ENCODE results near the gene PTGDS.

Gene PTGDS

GRCh38 chr9:136977223-136977622, at the start of gene PTGDS:
PTGDS (plus strand) TSS chr9:136977504; CDS start chr9:136977579, 75 bp downstream.
- no peak for DNase-seq

DNA sequence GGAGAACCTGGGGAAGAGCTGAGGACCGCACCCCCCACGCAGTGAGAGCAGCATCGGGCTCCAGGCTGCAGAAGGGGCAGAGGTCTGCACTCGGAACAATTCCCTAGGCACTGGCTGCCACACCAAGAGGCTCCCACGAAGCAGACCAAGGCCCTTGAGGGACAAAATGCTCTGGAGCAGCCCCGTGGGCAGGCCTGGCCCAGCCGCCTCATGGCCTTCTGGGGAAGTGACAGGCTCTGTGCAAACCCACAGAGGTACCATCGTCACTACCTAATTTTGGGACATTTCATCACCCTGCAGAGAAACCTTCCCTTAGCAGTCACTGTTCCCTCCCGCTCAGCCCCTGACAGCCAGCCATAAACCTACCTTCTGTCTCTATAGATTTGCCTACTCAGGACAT, 48.7 kb upstream of the PTGDS start:
- no peak for DNase-seq

DNA sequence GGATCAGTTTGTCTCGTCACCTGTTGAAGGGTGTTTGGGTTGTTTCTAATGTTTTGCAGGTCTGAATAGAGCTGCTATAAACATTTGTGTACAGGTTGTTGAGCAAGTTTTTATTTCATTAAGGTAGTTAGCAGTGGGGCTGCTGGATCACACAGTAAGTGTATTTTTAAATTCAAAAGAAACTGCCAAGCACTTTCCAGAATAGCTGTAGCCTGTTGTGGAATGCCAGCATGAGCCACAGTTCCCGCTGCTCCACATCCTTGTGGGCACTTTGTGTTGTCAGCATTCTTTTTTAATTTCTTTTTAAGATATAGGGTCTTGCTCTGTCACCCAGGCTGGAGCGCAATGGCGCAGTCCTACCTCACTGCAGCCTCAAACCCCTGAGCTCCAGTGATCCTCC, 47.3 kb upstream of the PTGDS start:
- no peak for DNase-seq

DNA sequence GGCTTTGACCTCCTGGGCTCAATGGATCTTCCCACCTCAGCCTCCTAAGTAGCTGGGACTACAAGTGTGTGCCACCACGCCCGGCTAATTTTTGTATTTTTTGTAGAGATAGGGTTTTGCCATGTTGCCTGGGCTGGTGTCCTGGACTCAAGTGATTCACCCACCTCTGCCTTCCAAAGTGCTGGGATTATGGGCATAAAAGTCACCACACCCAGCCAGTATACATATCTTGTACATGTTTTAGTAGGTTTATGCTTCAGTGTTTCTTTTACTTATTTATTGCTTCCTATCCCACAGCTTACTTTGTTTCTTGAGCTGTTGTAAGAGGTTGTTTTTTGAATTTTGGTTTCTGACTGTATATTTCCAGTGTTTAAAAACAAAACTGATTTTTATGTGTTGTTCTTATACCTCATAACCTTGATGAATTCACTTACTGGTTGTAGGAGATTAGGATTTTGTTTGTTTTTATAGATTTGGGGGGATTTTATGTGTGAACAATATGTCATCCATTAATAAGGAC, 45.6 kb upstream of the PTGDS start:
- DNase-seq, result no peak

- no peak for DNase-seq
These were observed 43.0 kb upstream of the PTGDS start for GRCh38 chr9:136934277-136934676.

DNA sequence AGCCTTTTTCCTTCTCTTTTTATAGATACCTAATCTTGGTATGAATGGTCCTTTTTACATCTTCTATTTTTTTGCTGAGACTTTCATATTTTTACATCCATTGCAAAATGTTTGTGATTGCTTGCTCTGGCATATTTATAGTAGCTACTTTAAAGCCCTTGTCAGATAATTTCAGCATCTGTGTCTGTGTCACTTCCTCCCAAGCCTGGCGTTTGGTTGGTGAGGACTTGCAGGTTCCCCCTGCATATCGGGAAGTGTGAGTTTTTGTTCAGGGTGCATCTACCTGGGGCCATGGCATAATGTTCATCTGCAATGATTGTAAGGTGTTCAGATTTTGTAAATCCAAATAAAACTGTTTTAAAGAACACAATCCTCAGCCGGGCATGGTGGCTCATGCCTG, 41.7 kb upstream of the PTGDS start:
- no peak for DNase-seq

DNA sequence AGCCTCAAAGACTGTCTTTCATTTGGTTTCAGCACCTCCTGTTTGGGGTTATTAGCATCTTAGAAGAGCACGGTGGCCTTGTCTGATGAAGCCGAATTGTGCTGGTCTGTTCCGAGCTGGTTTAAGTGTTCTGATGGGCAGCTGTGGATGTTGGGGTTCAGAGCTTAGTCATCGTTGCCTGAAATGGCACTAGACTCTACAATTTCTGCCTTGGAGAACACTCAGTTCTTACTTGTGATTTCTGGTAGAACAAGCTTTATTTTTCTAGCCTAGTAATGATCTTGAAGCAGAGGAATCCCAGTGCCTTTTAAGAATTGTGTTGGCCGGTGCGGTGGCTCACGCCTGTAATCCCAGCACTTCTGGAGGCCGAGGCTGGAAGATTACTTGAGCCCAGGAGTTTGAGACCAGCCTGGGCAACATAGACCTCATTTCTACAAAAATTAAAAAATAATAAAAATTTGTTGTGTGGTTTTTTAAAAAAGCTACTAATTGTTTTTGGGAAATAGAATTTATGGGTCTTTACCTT, 40.6 kb upstream of the PTGDS start:
- no peak for DNase-seq

GRCh38 chr9:136937186-136938001, 39.9 kb upstream of the PTGDS start:
- no peak for DNase-seq

DNA sequence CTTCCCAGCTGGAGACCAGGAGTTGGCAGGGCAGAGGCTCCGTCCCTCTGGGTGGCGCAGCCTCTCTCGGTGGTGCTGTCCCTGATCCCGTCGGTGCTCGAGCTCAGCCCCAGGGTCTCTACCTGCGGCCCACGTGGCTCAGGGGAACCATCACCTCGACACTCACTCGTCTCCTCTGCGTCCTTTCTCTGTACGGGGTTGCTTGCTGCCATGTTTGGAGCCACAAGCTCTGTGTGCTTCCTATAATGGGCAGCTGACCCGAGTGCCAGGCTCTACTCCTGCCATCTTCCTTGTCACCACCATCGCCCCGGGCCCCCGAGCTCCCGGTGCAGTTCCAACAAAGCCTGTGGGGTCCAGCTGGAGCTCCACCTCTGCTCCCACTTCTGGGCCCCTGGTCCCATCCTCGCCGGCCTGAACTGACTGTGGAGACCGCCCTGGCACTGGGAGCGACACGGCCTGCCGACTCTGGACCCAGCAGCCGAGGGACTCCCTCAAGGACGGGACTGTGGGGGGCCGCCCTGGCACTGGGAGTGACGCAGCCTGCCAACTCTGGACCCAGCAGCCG, 37.8 kb upstream of the PTGDS start:
- no peak for DNase-seq

DNA sequence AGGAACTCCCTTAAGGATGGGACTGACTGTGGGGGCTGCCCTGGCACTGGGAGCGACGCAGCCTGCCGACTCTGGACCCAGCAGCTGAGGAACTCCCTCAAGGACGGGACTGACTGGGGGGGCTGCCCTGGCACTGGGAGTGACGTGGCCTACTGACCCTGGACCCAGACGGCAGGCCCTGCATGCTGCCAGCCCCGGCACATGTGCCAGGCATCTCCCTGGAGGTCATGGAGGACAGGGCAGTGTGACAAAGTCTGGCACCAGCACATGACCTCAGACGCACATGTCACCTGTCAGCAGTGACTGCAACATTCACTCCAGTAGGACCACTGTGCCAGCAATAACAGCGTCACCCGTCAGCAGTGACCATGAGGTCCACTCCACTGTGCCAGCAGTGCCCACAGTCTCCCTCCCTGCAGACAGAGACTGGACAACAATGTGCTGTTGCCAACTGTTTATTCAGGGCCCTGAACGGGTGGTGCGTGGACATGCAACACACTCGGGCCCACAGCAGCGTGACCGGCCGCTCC, 37.2 kb upstream of the PTGDS start:
- no peak for DNase-seq

GRCh38 chr9:136940526-136941230, 36.6 kb upstream of the PTGDS start:
- DNase-seq, result no peak

GRCh38 chr9:136941231-136942111, 35.8 kb upstream of the PTGDS start:
- DNase-seq, result no peak

GRCh38 chr9:136942112-136942880, 35.0 kb upstream of the PTGDS start:
- DNase-seq, result no peak

GRCh38 chr9:136942881-136943230, 34.4 kb upstream of the PTGDS start:
- no peak for DNase-seq

DNA sequence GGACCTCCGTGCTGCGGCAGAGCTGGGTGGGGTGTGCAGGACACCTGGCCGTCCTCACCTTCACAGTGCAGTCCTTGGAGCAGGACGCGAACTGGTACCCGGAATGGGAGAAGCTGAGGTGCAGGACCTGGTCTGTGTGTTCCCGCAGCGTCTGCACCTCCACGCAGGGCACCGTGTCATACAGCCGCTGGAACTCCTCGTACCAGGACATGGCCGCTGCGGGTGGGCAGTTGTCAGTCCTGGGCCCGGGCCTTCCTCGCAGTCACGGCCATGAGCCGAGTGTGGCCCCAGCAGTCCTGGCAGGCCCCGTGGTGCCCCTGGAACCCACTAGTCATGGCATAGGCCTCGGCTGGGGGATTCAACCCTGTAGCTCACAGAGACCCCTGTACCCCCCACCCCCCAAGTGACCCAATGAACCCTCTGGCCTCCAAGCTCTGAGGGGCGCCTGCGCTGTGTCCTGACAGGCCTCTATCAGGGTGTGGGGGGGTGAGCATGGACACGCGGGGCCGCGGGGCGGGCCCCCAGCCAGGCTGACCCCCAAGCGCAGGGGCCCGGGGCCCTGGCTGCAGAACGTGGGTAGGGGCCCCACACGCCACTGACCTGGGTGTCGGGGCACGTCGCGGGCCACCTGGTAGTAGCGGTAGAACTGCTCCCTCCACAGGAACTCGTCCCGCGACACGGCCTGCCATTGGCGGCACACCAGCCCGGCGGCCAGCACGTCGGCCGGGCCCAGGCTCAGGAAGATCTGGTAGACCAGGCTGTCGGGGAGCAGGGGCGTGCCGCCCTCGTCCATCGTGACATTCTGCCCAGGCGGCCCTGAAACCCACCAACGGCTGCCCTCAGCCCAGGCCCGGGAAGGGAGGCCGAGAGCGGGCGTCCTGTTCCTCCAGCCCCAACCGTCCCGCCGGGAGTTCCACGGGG, 33.8 kb upstream of the PTGDS start:
- DNase-seq, result peak in 1 of 2 donors; percentile 34

DNA sequence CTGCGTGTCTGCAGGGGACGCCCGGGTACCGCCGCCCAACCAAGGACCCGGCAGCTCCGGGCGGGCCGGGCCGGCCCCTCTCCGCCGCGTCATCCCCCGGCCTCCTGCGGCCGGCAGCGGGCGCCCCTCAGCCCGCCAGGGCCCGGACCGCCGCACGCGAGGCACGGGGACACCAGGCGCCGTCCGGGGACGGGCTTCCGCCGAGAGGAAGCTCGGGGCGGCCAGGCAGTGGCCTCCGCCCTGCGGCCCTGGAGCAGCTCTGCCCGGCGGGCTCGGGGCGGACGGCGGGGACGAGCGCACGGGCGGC, 33.1 kb upstream of the PTGDS start:
- no peak for DNase-seq

DNA sequence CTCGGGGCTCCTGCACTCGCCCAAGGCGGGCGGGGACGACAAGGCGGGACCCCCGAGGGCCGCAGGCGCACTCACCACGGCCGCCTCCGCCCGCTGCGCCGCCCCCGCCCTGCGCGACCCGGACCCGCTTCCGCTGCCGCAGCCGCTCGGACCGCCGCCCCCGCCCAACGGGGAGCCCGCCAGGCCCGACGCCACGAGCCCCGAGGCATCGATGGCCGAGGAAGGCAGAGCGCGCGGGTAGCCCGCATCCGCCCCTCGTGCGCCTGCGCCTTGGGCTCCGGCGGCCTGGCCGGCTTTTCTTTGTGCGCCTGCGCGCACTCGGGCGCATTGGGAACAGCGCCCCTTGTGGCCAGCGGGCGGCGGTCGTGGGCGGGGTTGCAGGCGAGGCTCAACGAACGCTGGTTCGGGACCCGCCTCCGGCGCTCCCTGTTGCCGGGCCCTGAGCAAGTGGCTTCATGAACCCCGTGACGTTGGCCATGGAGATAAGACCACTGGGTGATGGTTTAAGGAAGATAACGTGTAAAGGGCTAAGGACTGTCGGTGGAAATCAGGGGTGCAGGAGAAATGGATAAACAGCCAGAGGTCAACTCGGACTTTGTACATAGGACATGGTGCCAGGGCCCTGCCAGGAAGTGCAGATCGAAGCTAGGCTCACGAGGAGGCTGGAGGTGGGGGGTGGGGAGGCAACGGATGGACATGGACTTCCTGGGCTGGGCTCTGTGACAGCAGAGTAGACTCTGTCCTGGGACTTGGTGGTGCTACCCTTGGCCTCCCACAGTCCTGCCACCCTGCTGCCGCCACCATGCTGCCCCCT, 32.6 kb upstream of the PTGDS start, which contains the start of the genes C8G and FBXW5:
Gene C8G, plus strand, starts transcription at position 725 of the 814 bp plus-strand sequence. Its CDS starts 78 bp downstream, at position 803.
Gene FBXW5, minus strand, starts transcription at position 220 of the 814 bp plus-strand sequence. CDS start 655 bp downstream, outside the sequence.
- peak; percentile 94 to 95 for DNase-seq

DNA sequence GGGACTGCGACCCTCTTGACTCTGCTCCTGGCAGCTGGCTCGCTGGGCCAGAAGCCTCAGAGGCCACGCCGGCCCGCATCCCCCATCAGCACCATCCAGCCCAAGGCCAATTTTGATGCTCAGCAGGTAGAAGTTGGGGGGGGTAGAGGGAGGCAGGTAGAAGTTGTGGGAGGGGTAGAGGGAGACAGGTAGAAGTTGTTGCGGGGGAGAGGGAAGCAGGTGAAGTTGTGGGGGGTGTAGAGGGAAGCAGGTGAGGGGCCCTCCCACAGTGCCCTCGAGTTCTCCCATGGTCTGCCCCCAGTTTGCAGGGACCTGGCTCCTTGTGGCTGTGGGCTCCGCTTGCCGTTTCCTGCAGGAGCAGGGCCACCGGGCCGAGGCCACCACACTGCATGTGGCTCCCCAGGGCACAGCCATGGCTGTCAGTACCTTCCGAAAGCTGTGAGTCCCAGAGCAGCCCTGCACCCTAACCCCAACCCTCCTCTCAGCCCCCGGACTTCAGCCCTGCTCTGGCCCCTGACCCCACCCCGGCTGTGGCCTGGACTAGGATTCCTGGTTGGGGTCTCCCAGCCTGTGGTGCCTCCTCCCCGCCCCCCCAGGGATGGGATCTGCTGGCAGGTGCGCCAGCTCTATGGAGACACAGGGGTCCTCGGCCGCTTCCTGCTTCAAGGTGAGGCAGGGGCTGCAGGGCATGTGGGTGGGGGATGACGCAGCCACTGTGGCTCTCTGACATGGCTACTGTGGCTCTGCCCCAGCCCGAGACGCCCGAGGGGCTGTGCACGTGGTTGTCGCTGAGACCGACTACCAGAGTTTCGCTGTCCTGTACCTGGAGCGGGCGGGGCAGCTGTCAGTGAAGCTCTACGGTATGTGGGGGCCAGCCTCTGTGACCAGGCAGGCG, 31.7 kb upstream of the PTGDS start:
- no peak for DNase-seq

Measured in CD4-positive, alpha-beta T cell treated with Interleukin-4 for 1 hour (primary cell).